Fibroblast of mammary gland (primary cell): ENCODE data around the gene PLSCR5.

Experiments used
- DNase-seq: peaks from one replicate; pipeline ENCODE4 v3.0.0-alpha.2; 2010; ENCODE audit warnings: low read depth
- H3K4me3 ChIP-seq: 2 replicates; pipeline ENCODE4 v1.5.1; 2011; ENCODE audit warnings: low read depth, mild to moderate bottlenecking, low read length, moderate library complexity; ENCODE audit not compliant: control insufficient read depth
- CTCF ChIP-seq: conservative IDR thresholded peaks from 2 replicates; pipeline ENCODE4 v1.5.1; 2011; ENCODE audit warnings: low read depth, low read length, inconsistent platforms; ENCODE audit not compliant: control insufficient read depth, insufficient read depth

The PLSCR5 gene

GRCh38 chr3:146539315-146539714, 65.8 kb downstream of the PLSCR5 start:
- no peak overlapping the region for H3K4me3 ChIP-seq
- no peak for TF ChIP-seq CTCF
- DNase-seq: peak; percentile 31

- H3K4me3 ChIP-seq: no peak overlapping the region
- DNase-seq: peak; percentile 26
- TF ChIP-seq CTCF: no peak
These were observed 67.5 kb downstream of the PLSCR5 start for GRCh38 chr3:146537603-146538002.

GRCh38 chr3:146536681-146537080, 68.5 kb downstream of the PLSCR5 start:
- no peak for DNase-seq
- TF ChIP-seq CTCF: no peak
- H3K4me3 ChIP-seq: no peak overlapping the region
